ENCODE data around the gene DAB1. TPM values are rescaled to one million over a fixed set of nuclear protein-coding genes. Genes with fewer than 3 reads are reported as not detected.

The DAB1 gene
- total RNA-seq, 1 experiment from 2014 or later, result not detected

- Histone ChIP-seq H3K36me3 (no peaks in the 10 kb centered on the region), H3K4me1 (replicated peaks) (no peaks in the 10 kb centered on the region), H3K4me3 (no peak overlapping the region), H3K27me3 (replicated peaks) (peaks cover 3% of the 10 kb centered on the region; the same call in 1 of the 2 replicates), H3K9me3 (replicated peaks) (no peaks in the 10 kb centered on the region; the same call in 1 of the 2 replicates), H3K27ac (no peak overlapping the region)
- DNase-seq (ENCODE audit: low read depth in 1 of 2, low spot score in 2 of 2), result no peak
Observed at GRCh38 chr1:56975446-56975845, 448.4 kb downstream of the DAB1 start.

- no peaks in the 10 kb centered on the region for H3K36me3 ChIP-seq
- no peaks in the 10 kb centered on the region; the same call in 1 of the 2 replicates for H3K9me3 ChIP-seq (replicated peaks)
- no peaks in the 10 kb centered on the region for H3K4me1 ChIP-seq (replicated peaks)
- no peaks in the 10 kb centered on the region for H3K27me3 ChIP-seq (replicated peaks)
- no peak overlapping the region for H3K4me3 ChIP-seq
- H3K27ac ChIP-seq, result no peak overlapping the region
- no peak for DNase-seq (ENCODE audit: low read depth in 1 of 2, low spot score in 2 of 2)
Observed at GRCh38 chr1:56973923-56974742, 449.7 kb downstream of the DAB1 start.

DNA sequence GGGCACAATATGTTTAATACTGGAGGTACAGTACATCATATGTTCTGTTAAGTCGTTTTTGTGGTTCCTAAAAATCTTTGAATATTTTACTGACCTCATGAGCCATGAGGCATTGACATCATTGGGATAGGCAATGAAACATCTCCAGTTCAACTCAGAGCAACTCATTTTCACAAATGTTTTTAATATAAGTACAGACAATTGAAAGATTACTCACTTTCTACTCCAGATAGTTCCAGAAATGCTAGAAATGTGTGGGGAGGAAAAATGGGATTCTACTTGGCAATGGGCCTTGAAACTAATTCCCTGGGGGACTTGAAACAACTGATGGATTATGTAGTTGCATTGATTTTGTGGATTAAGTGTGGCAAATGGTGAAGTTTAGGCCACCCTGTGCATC, 450.9 kb downstream of the DAB1 start:
- H3K4me1 ChIP-seq (replicated peaks), result no peaks in the 10 kb centered on the region
- H3K9me3 ChIP-seq (replicated peaks), result no peaks in the 10 kb centered on the region; the same call in 1 of the 2 replicates
- no peak overlapping the region for H3K4me3 ChIP-seq
- DNase-seq (ENCODE audit: low read depth in 1 of 2, low spot score in 2 of 2), result no peak
- H3K27me3 ChIP-seq (replicated peaks), result no peaks in the 10 kb centered on the region
- no peak overlapping the region for H3K27ac ChIP-seq
- no peaks in the 10 kb centered on the region for H3K36me3 ChIP-seq

DNA sequence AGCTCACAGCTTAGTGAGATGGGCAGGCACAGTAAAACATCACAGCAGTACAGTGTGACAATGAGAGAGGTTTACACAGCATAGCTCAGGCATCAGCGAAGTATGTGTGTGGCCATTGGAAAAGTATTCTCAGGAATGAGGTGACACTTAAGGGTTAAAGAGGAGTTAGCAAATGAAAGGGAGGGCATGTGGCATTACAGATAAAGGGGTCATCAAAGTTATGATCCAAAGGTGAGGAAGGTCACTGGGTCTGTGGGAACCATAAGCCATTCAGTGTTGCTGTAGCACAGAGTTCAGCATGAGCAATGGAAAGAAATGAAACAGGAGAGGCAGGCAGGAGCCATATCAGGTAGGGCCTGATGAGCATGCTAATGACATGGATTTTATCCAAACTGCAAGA, 453.6 kb downstream of the DAB1 start:
- H3K4me1 ChIP-seq (replicated peaks), result no peaks in the 10 kb centered on the region
- DNase-seq (ENCODE audit: low read depth in 1 of 2, low spot score in 2 of 2), result no peak
- H3K4me3 ChIP-seq, result no peak overlapping the region
- no peaks in the 10 kb centered on the region for H3K27me3 ChIP-seq (replicated peaks)
- no peaks in the 10 kb centered on the region; the same call in 1 of the 2 replicates for H3K9me3 ChIP-seq (replicated peaks)
- no peak overlapping the region for H3K27ac ChIP-seq
- no peaks in the 10 kb centered on the region for H3K36me3 ChIP-seq

DNA sequence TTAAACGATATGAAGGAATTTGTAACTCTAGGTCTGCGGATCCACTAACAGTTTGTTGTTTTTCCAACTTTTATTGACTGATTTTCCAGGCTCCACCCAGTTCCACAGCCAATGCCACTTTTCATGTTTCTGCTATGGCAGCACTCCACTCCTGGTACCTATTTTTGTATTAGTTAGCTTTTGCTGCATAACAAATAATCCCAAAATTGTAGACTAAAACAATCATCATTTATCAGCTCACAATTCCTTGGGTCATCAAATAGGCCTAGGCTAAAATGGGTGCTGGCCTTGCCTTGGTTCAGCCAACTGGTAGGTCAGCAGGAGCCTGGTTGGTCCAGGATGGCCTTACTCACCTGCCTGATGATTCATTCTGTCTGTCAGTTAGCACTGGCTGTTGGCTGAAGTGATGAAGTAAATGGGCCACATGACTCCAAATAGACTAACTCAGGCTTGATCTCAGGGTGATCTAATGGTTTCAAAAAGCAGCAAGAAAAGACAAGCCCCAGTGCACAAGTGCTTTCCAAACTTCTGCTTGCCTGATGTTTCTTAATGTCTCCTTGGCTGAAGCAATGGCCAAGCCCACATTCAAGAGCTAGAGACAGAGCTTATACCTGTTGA, 454.9 kb downstream of the DAB1 start:
- Histone ChIP-seq H3K27ac (no peak overlapping the region), H3K27me3 (replicated peaks) (no peaks in the 10 kb centered on the region), H3K9me3 (replicated peaks) (no peaks in the 10 kb centered on the region; the same call in 1 of the 2 replicates), H3K4me3 (no peak overlapping the region), H3K36me3 (no peaks in the 10 kb centered on the region), H3K4me1 (replicated peaks) (no peaks in the 10 kb centered on the region)
- DNase-seq (ENCODE audit: low read depth in 1 of 2, low spot score in 2 of 2), result no peak

DNA sequence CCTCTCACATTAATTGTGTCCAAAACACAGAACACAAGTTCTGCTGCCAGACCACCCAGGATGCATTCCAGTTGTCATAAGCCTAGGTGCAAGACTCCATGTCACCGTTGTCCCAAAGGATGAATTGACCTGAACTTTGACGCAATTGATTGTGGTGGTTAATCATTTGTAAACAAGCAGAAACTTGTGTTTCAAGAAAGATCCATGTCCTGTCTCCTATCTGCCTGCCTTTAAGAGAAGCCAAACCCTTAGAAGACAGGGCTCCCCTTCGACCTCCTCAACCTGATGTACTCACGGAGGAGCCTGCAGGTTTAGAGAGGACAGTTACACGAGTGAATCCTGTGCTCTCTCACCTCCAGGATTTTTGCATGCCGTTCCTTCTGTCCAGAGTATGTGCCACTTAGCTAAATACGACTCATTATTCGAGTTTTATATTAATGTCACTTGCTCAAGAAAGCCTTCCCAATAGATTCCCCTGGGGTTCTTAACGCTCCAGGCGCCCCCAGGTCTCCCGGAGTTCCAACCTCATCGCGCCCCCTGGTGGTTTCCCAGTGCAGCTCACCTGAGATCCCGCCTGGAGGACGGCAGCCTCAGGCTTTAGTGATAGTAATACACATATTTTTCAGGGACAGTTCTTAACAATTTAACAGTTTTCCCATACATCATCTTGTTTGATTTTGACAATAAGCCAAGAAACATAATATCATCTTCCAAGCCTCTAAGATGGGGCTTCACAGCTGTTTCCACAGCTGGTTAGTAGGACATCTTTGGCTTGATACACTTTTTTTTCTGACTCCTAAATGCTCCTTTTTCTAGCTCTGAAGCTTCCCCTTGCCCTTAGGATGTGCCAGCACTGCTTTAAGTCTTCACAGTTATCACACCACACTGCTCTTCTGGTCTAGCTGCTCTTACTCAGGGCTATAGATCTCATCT, 455.7 kb downstream of the DAB1 start:
- no peaks in the 10 kb centered on the region for H3K27me3 ChIP-seq (replicated peaks)
- DNase-seq (ENCODE audit: low read depth in 1 of 2, low spot score in 2 of 2), result peak; percentile 12 to 51

GRCh38 chr1:56967355-56967754, 456.5 kb downstream of the DAB1 start:
- Histone ChIP-seq H3K9me3 (replicated peaks) (no peaks in the 10 kb centered on the region; the same call in 1 of the 2 replicates), H3K4me1 (replicated peaks) (no peaks in the 10 kb centered on the region), H3K27ac (no peak overlapping the region), H3K36me3 (no peaks in the 10 kb centered on the region), H3K4me3 (no peak overlapping the region), H3K27me3 (replicated peaks) (no peaks in the 10 kb centered on the region)
- DNase-seq (ENCODE audit: low read depth in 1 of 2, low spot score in 2 of 2), result no peak

More for the DNA sequence above, 455.7 kb downstream of the DAB1 start:
- no peaks in the 10 kb centered on the region; the same call in 1 of the 2 replicates for H3K9me3 ChIP-seq (replicated peaks)
- no peak overlapping the region for H3K4me3 ChIP-seq
- H3K4me1 ChIP-seq (replicated peaks), result no peaks in the 10 kb centered on the region
- no peak overlapping the region for H3K27ac ChIP-seq
- no peaks in the 10 kb centered on the region for H3K36me3 ChIP-seq

DNA sequence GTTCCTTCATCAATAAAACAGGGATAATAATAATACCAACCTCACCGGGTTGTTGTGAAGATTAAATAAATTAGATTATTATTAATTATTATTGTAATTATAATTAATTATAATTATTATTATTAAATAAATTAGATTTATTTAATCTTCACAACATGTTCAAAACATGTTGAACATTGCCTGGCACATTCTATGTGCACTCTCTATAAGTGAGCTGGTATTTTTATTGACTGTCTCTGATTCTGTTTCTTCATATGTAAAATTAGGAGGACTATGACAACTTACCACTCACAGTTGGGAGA, 457.2 kb downstream of the DAB1 start:
- no peaks in the 10 kb centered on the region for H3K36me3 ChIP-seq
- H3K27me3 ChIP-seq (replicated peaks), result no peaks in the 10 kb centered on the region
- H3K4me1 ChIP-seq (replicated peaks), result no peaks in the 10 kb centered on the region
- no peaks in the 10 kb centered on the region for H3K9me3 ChIP-seq (replicated peaks)
- no peak overlapping the region for H3K27ac ChIP-seq
- H3K4me3 ChIP-seq, result no peak overlapping the region
- DNase-seq (ENCODE audit: low read depth in 1 of 2, low spot score in 2 of 2), result no peak

DNA sequence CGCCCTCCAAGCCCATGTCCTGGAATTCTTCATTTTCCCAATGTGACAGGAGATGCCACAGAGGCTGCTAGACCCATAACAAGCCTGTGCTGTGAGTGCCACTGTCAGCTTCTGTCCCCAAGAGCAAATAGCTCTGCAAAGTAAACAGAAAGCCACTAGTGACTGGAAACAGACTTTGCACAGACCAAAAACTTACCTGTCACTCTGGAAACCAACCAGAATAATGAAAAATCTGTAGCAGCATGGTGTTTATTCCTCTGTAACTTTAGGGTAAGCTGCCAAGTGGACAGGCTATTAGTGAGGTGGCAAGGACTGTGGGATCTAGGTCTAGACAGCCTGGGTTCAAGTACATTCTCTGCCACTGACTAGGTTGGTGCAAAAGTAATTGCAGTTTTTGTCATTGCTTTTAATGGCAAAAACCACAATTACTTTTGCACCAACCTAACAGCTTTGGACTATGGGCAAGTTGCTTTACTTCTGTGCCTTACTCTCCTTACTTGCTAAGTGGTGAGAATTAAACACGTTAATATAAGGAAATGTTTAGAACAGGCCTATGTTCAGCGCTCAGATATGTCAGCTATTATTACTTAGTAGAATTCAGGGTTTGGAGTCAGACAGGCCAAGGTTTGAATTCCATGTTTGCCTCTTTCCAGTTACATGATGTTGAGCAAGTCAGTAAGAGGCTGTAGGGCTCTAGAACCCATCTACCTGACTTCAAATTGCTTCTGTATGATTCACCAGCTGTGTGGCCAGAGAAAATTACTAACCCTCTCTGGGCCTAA, 457.8 kb downstream of the DAB1 start, which contains the start of gene C8B:
Gene C8B (minus strand): TSS at position 100 of the 782 bp plus-strand sequence. CDS start 67 bp downstream, at position 33.
- Histone ChIP-seq H3K4me3 (no peak within 1 kb of the TSS), H3K4me1 (replicated peaks) (no peaks in the 10 kb centered on the region), H3K27me3 (replicated peaks) (no peaks in the 10 kb centered on the region), H3K9me3 (replicated peaks) (no peaks in the 10 kb centered on the region), H3K36me3 (no peaks in the 10 kb centered on the region), H3K27ac (no peak within 1 kb of the TSS)
- no peak for DNase-seq (ENCODE audit: low read depth in 1 of 2, low spot score in 2 of 2)

GRCh38 chr1:56965191-56965590, 458.7 kb downstream of the DAB1 start:
- no peak overlapping the region for H3K4me3 ChIP-seq
- H3K27me3 ChIP-seq (replicated peaks), result no peaks in the 10 kb centered on the region
- no peaks in the 10 kb centered on the region for H3K36me3 ChIP-seq
- H3K27ac ChIP-seq, result no peak overlapping the region
- no peaks in the 10 kb centered on the region for H3K9me3 ChIP-seq (replicated peaks)
- no peaks in the 10 kb centered on the region for H3K4me1 ChIP-seq (replicated peaks)
- DNase-seq (ENCODE audit: low read depth in 1 of 2, low spot score in 2 of 2), result no peak

DNA sequence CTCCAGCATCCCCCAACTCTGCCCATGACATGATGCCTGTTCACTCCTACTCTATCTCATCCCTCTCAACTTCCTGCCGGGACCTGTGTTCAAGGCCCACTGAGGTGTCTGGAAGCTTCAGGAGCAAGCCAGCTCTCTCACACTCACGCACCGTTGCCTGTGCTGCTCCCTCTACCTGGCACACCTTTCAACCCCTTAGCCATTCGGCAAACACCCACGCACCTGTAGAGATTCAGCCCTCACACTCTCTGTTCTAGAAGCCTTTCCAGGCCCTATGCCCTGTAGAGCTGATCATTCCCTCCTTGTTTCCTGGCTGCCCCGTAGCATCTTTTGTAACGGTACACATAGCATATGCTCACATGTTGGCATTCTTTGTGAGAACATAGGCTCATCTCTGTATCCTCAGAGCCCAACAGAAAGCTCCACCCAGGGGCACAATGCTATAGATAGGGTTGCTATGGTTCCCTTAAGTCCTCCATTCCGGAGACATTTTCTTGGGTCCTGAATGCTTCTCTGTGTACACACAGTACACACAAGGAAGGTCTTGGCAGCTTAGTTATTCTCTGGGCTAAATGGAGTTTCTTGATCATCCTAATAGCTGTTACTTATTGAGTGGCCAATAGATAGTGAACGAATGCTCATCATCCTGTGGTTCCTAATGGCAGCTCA, 459.4 kb downstream of the DAB1 start:
- H3K27me3 ChIP-seq (replicated peaks), result no peaks in the 10 kb centered on the region
- H3K36me3 ChIP-seq, result no peaks in the 10 kb centered on the region
- DNase-seq (ENCODE audit: low read depth in 1 of 2, low spot score in 2 of 2), result no peak
- no peaks in the 10 kb centered on the region for H3K9me3 ChIP-seq (replicated peaks)
- no peak overlapping the region for H3K27ac ChIP-seq
- H3K4me1 ChIP-seq (replicated peaks), result no peaks in the 10 kb centered on the region
- no peak overlapping the region for H3K4me3 ChIP-seq

GRCh38 chr1:56963667-56964066, 460.2 kb downstream of the DAB1 start:
- H3K9me3 ChIP-seq (replicated peaks), result no peaks in the 10 kb centered on the region
- H3K36me3 ChIP-seq, result no peaks in the 10 kb centered on the region
- DNase-seq (ENCODE audit: low read depth in 1 of 2, low spot score in 2 of 2), result no peak
- no peaks in the 10 kb centered on the region; the same call in 1 of the 2 replicates for H3K27me3 ChIP-seq (replicated peaks)
- H3K4me3 ChIP-seq, result no peak overlapping the region
- no peak overlapping the region for H3K27ac ChIP-seq
- no peaks in the 10 kb centered on the region for H3K4me1 ChIP-seq (replicated peaks)
